ENCODE data around the gene TNNT1. TPM values are rescaled to one million over a fixed set of nuclear protein-coding genes. Genes with fewer than 3 reads are reported as not detected.

TNNT1 gene
- total RNA-seq, 4 donors from 2014 or later: not detected

DNA sequence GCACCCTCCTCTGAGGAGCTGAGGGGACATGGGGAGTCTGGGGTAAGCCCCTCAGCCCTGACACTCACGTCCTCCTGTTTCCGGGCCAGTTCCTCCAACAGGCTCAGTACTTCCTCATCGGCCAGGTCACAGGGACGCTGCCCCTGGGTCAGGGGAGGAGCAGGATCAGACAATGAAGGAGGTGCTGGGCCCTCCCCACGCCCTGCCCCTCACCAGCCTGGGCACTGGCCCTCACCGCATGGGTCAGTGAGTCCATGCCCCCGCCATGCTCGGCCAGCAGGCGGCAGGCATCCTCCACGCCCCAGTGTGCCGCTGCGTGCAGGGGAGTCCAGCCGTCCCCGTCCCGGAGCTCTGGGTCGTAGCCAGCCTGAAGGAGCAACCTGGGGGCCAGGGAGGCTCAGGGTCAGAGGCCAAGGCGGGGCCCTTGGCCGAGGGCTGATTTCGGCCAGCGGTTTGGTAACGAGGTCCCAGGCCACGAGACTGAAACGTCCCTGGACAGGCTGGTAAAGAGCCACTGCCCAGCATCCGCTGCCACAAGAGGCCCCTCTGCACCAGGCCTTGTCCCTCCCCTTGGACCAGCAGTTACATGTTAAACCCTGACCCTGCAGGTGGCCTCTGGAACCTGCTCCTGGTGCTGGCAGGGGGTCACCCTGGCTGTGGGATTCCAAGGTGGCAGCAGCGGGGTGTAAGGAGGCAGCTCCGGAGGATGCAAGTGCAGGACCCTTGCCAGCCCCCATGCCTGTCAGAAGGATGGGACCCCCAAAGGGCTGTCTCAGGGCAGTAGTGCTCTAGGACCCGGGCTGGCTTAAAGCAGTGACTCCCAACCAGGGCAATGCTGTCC lies 50.1 kb downstream of the TNNT1 start:
- H3K27me3 ChIP-seq: no peaks in the 10 kb centered on the region
- peaks cover 0 to 81% (median 0%) of the 10 kb centered on the region in 3 donors for H3K36me3 ChIP-seq
- no peaks in the 10 kb centered on the region for H3K4me1 ChIP-seq
- H3K9me3 ChIP-seq: no peaks in the 10 kb centered on the region
- H3K27ac ChIP-seq: no peak overlapping the region
- no peak for TF ChIP-seq POLR2A (IDR thresholded peaks at IDR 0.05)
- TF ChIP-seq, protein P1, sequence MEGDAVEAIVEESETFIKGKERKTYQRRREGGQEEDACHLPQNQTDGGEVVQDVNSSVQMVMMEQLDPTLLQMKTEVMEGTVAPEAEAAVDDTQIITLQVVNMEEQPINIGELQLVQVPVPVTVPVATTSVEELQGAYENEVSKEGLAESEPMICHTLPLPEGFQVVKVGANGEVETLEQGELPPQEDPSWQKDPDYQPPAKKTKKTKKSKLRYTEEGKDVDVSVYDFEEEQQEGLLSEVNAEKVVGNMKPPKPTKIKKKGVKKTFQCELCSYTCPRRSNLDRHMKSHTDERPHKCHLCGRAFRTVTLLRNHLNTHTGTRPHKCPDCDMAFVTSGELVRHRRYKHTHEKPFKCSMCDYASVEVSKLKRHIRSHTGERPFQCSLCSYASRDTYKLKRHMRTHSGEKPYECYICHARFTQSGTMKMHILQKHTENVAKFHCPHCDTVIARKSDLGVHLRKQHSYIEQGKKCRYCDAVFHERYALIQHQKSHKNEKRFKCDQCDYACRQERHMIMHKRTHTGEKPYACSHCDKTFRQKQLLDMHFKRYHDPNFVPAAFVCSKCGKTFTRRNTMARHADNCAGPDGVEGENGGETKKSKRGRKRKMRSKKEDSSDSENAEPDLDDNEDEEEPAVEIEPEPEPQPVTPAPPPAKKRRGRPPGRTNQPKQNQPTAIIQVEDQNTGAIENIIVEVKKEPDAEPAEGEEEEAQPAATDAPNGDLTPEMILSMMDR (IDR thresholded peaks at IDR 0.05): no peak
- DNase-seq: no peak
- H3K4me3 ChIP-seq: no peak overlapping the region

DNA sequence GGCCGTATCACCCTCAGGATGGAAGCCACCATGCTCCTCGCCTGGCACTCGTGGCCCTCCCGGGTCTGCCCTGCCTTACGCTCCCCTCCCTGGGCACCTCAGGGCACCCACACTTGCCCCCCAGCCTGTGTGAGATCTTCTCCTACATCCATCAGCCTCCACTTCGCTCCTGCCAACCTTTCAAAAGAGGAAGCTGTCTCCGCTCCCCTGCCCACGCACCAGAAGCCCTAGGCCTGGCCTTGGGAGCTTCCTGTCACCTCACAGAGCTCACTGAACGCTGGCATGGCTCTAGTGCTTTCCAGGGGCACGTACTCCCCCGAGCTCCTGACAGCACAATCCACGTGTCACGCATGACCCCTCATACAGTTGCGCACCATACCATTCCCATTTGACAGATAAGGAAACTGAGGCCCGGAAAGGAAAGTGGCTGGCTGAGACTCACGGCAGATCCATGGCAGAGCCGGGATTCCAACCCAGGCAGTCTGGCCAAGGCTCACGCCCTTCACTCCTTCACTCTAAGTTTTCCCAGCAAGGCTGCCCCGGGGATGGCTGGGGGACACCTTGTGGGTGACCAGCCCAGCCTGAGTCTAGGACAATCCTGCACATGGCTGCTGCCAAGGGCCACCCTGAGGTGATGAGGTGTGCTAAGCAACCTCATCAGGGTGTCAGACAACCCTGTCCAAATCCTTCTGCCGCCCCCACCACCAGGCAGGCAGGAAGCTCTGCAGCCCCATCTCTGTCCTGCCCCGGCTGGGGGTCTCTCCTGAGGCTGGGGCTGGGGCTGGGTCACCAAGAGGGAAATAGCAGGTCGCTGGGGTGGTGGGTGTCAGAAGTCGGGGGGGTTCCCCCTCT lies 50.9 kb downstream of the TNNT1 start:
- Histone ChIP-seq H3K9me3 (no peaks in the 10 kb centered on the region), H3K4me3 (no peak overlapping the region), H3K4me1 (no peaks in the 10 kb centered on the region), H3K36me3 (peaks cover 0 to 73% (median 0%) of the 10 kb centered on the region in 3 donors), H3K27me3 (no peaks in the 10 kb centered on the region), H3K27ac (no peak overlapping the region)
- no peak for TF ChIP-seq POLR2A (IDR thresholded peaks at IDR 0.05)
- TF ChIP-seq, protein P1 (IDR thresholded peaks at IDR 0.05): no peak
- no peak for DNase-seq

DNA sequence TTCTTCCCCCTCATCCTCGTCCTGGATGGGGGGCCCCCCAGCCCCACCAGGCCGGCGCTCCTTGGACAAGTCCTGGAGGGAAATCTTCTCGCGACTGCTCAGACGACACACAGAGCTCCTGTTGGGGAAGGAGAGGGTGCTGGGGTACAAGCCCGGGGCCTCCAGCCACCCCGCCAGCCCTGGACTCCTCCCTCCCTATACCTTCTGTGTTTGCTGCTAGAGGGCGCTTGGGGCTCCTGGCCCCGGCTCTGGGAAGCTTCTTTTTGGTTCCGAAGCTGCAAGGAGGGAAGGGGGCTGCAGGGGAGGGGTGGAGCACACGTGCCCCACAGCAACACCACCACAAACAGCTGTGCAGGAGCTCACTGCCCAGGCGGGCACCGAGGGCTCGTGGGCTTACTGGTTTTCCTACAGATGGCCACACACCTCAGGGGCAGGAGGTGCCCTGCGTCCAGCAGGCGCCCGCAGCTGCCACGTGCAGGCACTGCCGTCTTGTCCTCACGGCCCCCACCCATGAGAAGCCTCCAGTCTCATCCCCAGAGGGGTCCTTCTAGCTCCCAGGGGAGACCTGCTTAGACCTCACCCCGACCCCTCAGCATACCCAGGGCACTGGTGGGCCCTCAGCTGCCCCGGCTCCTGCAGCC lies 52.8 kb downstream of the TNNT1 start:
- H3K27ac ChIP-seq: no peak overlapping the region
- TF ChIP-seq, protein P1 (IDR thresholded peaks at IDR 0.05): no peak
- TF ChIP-seq POLR2A (IDR thresholded peaks at IDR 0.05): no peak
- no peaks in the 10 kb centered on the region for H3K27me3 ChIP-seq
- peak in 1 of 3 donors; percentile 39 for DNase-seq
- peaks cover 0 to 73% (median 0%) of the 10 kb centered on the region in 3 donors for H3K36me3 ChIP-seq
- H3K4me3 ChIP-seq: no peak overlapping the region
- no peaks in the 10 kb centered on the region for H3K9me3 ChIP-seq
- H3K4me1 ChIP-seq: no peaks in the 10 kb centered on the region

DNA sequence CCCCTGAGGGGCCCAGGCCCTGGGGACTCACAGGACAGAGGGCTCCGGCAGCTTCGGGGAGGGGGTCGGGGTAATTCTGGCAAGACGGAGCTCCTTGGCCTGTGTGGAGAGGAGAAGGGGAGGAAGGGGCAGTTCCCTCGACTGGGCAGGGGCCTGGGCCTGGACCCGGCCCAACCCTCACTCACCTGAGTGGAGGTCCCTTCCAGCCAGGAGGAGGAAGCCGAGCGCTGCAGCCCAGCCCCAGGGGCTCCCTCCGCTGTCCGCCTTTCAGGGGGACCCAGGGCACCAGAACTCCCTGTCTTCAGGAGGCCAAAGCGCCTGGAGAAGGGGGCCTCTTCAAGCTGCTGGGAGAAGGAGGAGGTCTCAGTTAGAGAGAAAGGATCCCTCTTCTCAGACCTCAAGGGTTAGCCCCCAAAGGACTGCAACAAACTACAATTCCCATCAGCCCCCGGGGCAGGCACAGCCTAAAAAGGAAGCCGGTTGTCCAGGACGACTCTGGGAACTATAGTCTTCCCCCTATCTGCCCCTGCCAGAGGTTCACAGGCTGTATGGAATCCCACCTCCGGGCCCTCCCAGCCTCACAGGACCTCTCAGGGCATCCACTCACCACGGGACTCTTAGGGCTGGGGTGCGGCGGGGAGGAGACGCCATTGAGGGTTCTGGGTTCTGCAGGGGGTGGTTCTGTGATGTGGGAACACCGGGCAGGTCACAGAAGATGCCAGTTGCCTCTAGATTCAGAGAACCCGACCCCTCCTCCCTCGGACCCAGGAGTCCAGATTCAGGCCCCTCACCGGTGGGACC lies 53.5 kb downstream of the TNNT1 start:
- no peak for TF ChIP-seq POLR2A (IDR thresholded peaks at IDR 0.05)
- TF ChIP-seq, protein P1 (IDR thresholded peaks at IDR 0.05): no peak
- no peaks in the 10 kb centered on the region for H3K4me1 ChIP-seq
- no peaks in the 10 kb centered on the region for H3K27me3 ChIP-seq
- no peak overlapping the region for H3K4me3 ChIP-seq
- peaks cover 0 to 73% (median 0%) of the 10 kb centered on the region in 3 donors for H3K36me3 ChIP-seq
- peak in 1 of 3 donors; percentile 41 for DNase-seq
- H3K9me3 ChIP-seq: no peaks in the 10 kb centered on the region
- H3K27ac ChIP-seq: no peak overlapping the region

Measured in Peyer's patch (tissue), 4 donors.